Subcutaneous abdominal adipose tissue (tissue), 5 donors: ENCODE measurements around the gene CLPTM1L.
"Not testable (repeated sequence)": the region's sequence is repeated elsewhere in the genome, so short reads cannot be mapped to it uniquely, and the experiment has no call there.

Experiments used
- H3K27ac ChIP-seq: one replicate; pipeline ENCODE4 v1.7.0; 2013; ENCODE audit warnings: low read depth, mild to moderate bottlenecking, inconsistent platforms, low read length, moderate library complexity
- H3K27me3 ChIP-seq, 5 donors: one replicate each; pipeline ENCODE4 v1.7.0; 2013; ENCODE audit warnings: low read length in 5 of 5, inconsistent platforms in 1 of 5; ENCODE audit not compliant: control insufficient read depth in 5 of 5, insufficient read depth in 4 of 5
- H3K36me3 ChIP-seq, 5 donors: one replicate each; pipeline ENCODE4 v1.7.0; 2013; ENCODE audit warnings: low read length in 5 of 5; ENCODE audit not compliant: control insufficient read depth in 5 of 5, insufficient read depth in 5 of 5
- H3K4me1 ChIP-seq, 5 donors: one replicate each; pipeline ENCODE4 v1.7.0; 2013; ENCODE audit warnings: low read length in 5 of 5, mild to moderate bottlenecking in 3 of 5, moderate library complexity in 1 of 5; ENCODE audit not compliant: control insufficient read depth in 5 of 5, insufficient read depth in 5 of 5
- H3K4me3 ChIP-seq, 5 donors: one replicate each; pipeline ENCODE4 v1.7.0; 2013; ENCODE audit warnings: low read length in 5 of 5, low read depth in 1 of 5
- H3K9ac ChIP-seq, 5 donors: one replicate each; pipeline ENCODE4 v1.7.0; 2013; ENCODE audit warnings: low read length in 5 of 5, mild to moderate bottlenecking in 4 of 5, moderate library complexity in 3 of 5
- H3K9me3 ChIP-seq, 5 donors: one replicate each; pipeline ENCODE4 v1.7.0; 2013; ENCODE audit warnings: low read length in 5 of 5; ENCODE audit not compliant: control insufficient read depth in 5 of 5
- donor health status: healthy.
- donor health status: healthy.
- donor health status: healthy.
- donor health status: healthy.
- donor health status: healthy.

Gene CLPTM1L

DNA sequence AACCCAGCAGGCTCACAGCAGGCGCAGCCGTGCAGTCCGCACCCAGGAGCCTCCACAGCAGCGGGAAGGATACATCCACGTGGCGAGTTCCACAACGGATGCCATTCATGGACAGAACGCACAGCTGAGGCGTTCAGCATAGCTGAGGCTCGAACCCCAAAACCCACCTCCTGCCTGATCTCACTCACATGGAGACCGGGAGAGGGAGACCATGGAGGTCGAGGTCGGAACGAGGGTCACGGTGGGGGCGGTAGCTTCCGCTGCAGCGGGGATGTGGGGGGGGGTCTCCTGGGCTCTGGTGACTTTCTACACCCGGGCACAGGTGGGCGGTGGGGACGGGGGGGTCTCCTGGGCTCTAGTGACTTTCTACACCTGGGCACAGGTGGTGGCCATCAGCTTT is 67.6 kb downstream of the CLPTM1L start:
- Histone ChIP-seq H3K27ac (no peak overlapping the region), H3K9me3 (peaks cover 0 to 11% (median 9%) of the 10 kb centered on the region in 5 donors), H3K4me1 (no peaks in the 10 kb centered on the region), H3K4me3 (no peak overlapping the region), H3K36me3 (no peaks in the 10 kb centered on the region), H3K9ac (no peak overlapping the region), H3K27me3 (peaks cover 0 to 5% (median 2%) of the 10 kb centered on the region in 5 donors)

DNA sequence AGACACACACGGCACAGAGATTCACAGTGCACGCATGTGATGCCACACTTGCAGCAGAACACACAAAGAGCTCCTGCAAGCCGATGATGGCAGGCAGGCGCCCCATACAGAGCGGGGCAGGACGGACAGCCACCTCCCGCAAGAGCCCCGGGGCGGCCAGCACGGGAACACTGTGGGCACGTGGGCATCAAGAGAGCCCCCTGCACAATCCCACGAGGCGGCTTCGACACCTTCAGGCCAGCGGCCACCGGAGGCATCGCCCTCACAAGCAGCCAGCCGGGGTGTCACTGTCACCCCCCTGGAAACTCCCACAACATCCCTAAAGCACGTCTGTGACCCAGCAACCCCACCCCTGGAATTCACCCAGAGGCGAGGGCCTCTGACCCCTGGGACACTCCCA is 68.0 kb downstream of the CLPTM1L start:
- no peaks in the 10 kb centered on the region for H3K4me1 ChIP-seq
- no peak overlapping the region for H3K4me3 ChIP-seq

DNA sequence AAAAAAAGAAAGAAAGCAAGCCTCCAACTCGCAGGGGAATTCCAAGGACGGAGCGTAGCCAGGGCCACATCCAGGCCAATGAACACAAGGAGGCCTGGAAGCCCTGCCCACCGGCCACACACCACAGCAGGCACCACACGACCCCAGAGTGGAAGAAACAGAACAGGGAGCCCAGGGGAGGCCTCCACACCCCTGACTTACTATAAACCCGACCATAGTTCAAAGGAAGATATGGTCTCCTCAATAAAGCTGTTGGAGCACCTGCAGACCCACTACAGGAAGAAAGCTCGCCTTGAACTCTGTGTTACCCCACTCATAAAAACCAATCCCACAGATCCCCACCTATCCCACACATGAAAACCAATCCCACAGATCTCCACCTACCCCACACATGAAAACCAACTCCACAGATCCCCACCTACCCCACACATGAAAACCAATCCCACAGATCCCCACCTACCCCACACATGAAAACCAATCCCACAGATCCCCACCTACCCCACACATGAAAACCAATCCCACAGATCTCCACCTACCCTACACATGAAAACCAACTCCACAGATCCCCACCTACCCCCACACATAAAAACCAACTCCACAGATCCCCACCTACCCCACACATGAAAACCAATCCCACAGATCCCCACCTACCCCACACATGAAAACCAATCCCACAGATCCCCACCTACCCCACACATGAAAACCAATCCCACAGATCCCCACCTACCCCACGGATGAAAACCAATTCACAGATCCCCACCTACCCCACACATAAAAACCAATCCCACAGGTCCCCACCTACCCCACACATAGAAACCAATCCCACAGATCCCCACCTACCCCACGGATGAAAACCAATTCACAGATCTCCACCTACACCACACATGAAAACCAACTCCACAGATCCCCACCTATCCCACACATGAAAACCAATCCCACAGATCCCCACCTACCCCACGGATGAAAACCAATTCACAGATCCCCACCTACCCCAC is 69.2 kb downstream of the CLPTM1L start:
- H3K27me3 ChIP-seq, H3K9ac ChIP-seq, H3K36me3 ChIP-seq, H3K27ac ChIP-seq, H3K4me3 ChIP-seq, H3K4me1 ChIP-seq: not testable (repeated sequence)
- peaks cover 0 to 11% (median 9%) of the 10 kb centered on the region in 5 donors for H3K9me3 ChIP-seq

More for the DNA sequence above, 68.0 kb downstream of the CLPTM1L start:
- Histone ChIP-seq H3K27me3 (peaks cover 0 to 5% (median 2%) of the 10 kb centered on the region in 5 donors), H3K9me3 (peaks cover 0 to 11% (median 9%) of the 10 kb centered on the region in 5 donors), H3K9ac (no peak overlapping the region), H3K27ac (no peak overlapping the region), H3K36me3 (no peaks in the 10 kb centered on the region)

DNA sequence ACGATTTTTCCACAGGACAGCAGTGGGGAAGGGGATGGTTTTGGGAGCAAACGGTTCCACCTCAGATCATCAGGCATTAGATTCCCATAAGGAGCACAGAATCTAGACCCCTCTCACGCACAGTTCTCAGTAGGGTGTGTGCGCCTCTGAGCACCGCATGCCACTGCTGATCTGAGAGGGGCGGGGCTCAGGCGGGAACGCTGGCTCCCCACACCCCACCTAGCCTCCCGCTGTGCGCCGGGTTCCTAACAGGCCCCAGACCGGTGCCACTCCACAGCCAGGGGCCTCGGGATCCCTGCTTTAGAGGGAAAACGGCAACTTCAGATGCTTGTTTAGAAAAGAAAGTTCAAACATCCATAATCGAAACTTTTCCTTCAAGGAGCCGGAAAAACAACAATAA is 70.4 kb downstream of the CLPTM1L start:
- Histone ChIP-seq H3K9ac (no peak overlapping the region), H3K4me1 (no peaks in the 10 kb centered on the region), H3K27me3 (peaks cover 0 to 5% (median 2%) of the 10 kb centered on the region in 5 donors), H3K36me3 (no peaks in the 10 kb centered on the region), H3K27ac (no peak overlapping the region), H3K9me3 (peaks cover 0 to 11% (median 9%) of the 10 kb centered on the region in 5 donors), H3K4me3 (no peak overlapping the region)

DNA sequence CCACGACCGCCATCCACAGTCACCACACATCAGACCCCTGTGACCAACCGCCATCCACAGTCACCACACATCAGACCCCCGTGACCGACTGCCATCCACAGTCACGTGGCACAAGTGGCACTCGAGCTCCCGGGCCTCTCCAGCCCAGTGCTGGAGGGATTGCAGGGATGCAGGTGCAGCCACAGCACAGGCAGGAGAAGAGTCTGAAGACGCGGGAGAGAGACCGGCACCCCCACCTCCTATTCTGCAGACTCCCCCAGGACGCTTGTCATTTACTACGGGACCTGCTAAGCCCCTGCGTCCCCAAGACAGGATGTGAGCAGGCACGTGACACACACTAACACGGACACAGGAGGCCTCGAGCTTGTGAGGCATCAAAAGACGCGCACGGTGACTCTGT is 71.2 kb downstream of the CLPTM1L start:
- Histone ChIP-seq H3K4me1 (no peaks in the 10 kb centered on the region), H3K27me3 (peaks cover 0 to 5% (median 2%) of the 10 kb centered on the region in 5 donors), H3K27ac (no peak overlapping the region), H3K9me3 (peaks cover 0 to 8% (median 7%) of the 10 kb centered on the region in 5 donors), H3K36me3 (no peaks in the 10 kb centered on the region), H3K4me3 (no peak overlapping the region), H3K9ac (no peak overlapping the region)

DNA sequence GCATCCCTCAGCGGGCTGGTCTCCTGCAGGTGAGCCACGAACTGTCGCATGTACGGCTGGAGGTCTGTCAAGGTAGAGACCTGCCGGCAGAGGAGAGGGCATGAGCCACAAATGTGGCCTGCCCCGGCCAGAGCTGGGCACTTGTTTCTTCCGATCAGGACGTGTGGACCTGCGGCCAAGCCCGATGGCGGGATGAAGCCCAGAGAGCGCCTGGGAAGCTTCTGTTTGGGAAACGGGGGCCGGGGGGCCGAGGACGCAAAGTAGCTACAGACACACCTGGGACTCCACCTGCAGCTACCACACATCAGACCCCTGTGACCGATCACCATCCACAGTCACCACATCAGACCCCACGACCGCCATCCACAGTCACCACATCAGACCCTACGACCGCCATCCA is 72.7 kb downstream of the CLPTM1L start:
- Histone ChIP-seq H3K4me1 (no peaks in the 10 kb centered on the region), H3K36me3 (no peaks in the 10 kb centered on the region), H3K9ac (no peak overlapping the region), H3K4me3 (no peak overlapping the region), H3K27ac (no peak overlapping the region), H3K27me3 (peaks cover 0 to 5% (median 2%) of the 10 kb centered on the region in 5 donors), H3K9me3 (no peaks in the 10 kb centered on the region)

DNA sequence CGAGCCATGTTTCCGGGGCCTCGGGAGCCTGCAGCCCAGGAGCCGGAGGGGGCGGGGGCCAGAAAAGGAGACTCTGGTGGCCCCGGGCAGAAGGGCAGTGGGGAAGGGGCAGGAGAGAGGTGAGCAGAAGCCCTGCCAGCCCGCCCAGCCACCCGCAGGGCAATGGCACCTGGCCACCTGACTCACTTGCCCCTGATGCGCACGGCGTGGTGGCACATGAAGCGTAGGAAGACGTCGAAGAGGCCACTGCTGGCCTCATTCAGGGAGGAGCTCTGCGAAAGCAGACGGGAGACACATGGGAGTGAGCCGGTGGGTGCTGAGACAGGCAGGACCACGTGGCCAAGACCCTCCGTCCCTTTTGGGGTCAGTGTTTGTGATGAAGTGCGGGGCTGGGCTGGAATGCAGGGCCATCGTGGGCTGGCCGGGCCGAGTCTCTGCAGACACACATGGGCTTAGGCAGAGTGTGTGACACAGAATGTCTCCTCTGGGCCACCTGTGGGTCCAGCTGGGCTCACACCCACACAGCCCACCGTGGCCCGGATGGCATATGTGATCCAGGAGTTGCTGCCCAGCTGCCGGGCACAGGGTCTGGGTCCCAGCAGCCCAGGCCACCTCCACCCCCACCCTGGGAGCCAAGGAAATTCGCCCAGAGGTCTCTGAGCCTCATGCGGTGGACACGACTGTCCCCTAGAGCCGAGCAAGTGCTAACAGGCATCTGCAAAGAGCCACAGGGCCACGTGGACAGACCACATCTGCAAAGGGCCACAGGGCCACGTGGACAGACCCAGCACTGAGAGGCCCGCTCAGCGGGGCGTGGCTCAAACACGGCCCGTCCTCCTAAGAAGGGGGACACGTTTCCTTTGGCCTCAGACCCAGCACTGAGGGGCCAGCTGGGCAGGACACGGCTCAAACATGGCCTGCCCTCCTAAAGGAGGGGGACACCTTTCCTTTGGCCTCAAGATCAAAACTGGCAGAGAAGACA is 73.7 kb downstream of the CLPTM1L start:
- Histone ChIP-seq H3K9me3 (no peaks in the 10 kb centered on the region), H3K4me3 (no peak overlapping the region), H3K27ac (no peak overlapping the region), H3K4me1 (no peaks in the 10 kb centered on the region), H3K9ac (no peak overlapping the region), H3K36me3 (no peaks in the 10 kb centered on the region), H3K27me3 (peaks cover 0 to 5% (median 2%) of the 10 kb centered on the region in 5 donors)

DNA sequence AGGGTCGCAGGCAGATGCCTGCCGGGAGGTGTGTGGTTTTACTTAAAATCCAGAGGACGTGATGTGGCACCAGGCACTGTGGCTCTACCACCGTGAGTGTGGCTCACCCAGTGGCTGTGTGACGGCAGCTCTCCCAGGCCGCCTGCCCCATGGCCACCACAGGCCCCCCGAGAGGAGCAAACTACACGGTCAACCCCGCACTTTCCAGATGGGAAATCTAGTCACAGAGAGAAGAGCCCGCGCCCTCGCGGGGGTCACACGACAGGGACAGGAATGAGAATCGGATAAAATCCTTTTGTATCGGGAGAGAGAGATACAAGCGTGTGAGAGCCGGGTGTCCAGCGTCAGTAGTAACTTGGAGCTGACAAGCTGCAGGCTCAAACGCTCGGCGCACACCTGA is 74.5 kb downstream of the CLPTM1L start:
- Histone ChIP-seq H3K36me3 (no peaks in the 10 kb centered on the region), H3K4me3 (no peak overlapping the region), H3K9ac (no peak overlapping the region), H3K4me1 (no peaks in the 10 kb centered on the region), H3K27me3 (peaks cover 0 to 5% (median 2%) of the 10 kb centered on the region in 5 donors), H3K27ac (no peak overlapping the region), H3K9me3 (no peaks in the 10 kb centered on the region)

DNA sequence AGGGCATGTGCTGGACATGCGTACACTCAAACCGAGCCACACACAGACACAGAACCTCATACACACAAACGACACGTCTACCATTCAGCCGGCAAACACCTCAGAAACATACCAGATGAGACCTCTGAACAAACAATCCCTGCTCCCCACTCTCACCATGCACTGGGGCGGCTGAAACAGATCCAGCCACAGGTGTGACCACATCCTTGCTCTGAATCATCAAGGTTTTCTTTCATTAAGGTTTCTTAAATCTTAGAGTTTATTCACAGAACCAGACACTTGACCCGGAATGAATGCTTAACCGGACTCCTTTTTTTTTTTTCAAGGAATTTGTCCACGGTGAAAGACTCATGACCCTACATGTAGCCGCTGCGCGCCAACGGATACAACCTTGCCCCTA is 76.2 kb downstream of the CLPTM1L start:
- Histone ChIP-seq H3K36me3 (no peaks in the 10 kb centered on the region), H3K27me3 (no peaks in the 10 kb centered on the region), H3K9ac (no peak overlapping the region), H3K4me3 (no peak overlapping the region), H3K9me3 (peaks cover 0 to 8% (median 0%) of the 10 kb centered on the region in 5 donors), H3K4me1 (no peaks in the 10 kb centered on the region), H3K27ac (no peak overlapping the region)
